ENCODE data around the gene GREB1L. TPM values are rescaled to one million over a fixed set of nuclear protein-coding genes. Genes with fewer than 3 reads are reported as not detected.

Gene GREB1L
- total RNA-seq, 1 donor from 2014 or later, result 12.3 TPM

DNA sequence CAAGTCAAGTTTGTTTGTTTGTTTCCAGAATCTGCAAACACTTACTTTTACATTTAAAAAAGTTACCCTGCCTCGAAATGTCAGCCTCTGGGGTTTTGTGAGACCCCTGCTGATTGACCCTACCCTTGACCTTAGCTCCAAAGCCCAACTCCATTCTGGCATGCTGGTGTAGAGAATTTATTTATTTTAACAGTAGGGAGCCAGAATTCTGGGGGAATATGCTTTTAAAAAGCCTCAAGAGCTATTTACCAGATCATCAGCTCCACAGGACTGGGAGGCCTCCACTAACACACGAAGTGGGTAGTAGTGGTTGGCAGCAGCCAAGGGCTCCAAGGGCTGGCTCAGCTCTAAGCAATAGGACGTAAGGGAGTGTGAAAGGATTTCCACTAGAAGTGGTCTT is 23.2 kb upstream of the GREB1L start:
- H3K36me3 ChIP-seq, result no peaks in the 10 kb centered on the region
- H3K9me3 ChIP-seq (replicated peaks), result no peaks in the 10 kb centered on the region
- intact Hi-C loops (cut with micrococcal nuclease), result no loop called here
- DNase-seq, result no peak
- H3K4me3 ChIP-seq, result no peak overlapping the region
- no peak overlapping the region for H3K27ac ChIP-seq (replicated peaks)
- no peaks in the 10 kb centered on the region for H3K4me1 ChIP-seq
- TF ChIP-seq, protein P1, sequence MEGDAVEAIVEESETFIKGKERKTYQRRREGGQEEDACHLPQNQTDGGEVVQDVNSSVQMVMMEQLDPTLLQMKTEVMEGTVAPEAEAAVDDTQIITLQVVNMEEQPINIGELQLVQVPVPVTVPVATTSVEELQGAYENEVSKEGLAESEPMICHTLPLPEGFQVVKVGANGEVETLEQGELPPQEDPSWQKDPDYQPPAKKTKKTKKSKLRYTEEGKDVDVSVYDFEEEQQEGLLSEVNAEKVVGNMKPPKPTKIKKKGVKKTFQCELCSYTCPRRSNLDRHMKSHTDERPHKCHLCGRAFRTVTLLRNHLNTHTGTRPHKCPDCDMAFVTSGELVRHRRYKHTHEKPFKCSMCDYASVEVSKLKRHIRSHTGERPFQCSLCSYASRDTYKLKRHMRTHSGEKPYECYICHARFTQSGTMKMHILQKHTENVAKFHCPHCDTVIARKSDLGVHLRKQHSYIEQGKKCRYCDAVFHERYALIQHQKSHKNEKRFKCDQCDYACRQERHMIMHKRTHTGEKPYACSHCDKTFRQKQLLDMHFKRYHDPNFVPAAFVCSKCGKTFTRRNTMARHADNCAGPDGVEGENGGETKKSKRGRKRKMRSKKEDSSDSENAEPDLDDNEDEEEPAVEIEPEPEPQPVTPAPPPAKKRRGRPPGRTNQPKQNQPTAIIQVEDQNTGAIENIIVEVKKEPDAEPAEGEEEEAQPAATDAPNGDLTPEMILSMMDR (IDR thresholded peaks at IDR 0.05; ENCODE audit: borderline replicate concordance), result no peak
- no peaks in the 10 kb centered on the region for H3K27me3 ChIP-seq (ENCODE audit: low read depth)

DNA sequence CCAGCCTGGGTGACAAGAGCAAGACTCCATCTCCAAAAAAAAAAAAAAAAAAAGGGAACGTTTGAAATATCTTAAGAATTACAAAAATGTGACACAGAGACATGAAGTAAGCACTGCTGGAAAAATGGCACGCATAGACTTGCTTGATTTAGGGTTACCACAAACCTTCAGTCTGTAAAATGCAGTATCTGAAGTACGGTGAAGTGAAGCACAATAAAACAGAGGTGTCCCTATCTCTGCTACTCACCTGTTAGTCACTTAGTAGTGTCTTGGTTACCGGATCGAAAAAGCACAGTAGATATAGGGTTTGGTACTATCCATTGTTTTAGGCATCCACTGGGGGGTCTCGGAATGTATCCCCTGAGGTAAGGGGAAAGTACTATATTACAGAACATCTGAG is 11.6 kb upstream of the GREB1L start:
- H3K4me1 ChIP-seq, result no peaks in the 10 kb centered on the region
- no peaks in the 10 kb centered on the region for H3K36me3 ChIP-seq
- no peaks in the 10 kb centered on the region for H3K9me3 ChIP-seq (replicated peaks)
- H3K4me3 ChIP-seq, result no peak overlapping the region
- no peak overlapping the region for H3K27ac ChIP-seq (replicated peaks)
- intact Hi-C loops (cut with micrococcal nuclease), result no loop called here
- peaks cover 6% of the 10 kb centered on the region for H3K27me3 ChIP-seq (ENCODE audit: low read depth)
- TF ChIP-seq, protein P1 (IDR thresholded peaks at IDR 0.05; ENCODE audit: borderline replicate concordance), result no peak
- no peak for DNase-seq

DNA sequence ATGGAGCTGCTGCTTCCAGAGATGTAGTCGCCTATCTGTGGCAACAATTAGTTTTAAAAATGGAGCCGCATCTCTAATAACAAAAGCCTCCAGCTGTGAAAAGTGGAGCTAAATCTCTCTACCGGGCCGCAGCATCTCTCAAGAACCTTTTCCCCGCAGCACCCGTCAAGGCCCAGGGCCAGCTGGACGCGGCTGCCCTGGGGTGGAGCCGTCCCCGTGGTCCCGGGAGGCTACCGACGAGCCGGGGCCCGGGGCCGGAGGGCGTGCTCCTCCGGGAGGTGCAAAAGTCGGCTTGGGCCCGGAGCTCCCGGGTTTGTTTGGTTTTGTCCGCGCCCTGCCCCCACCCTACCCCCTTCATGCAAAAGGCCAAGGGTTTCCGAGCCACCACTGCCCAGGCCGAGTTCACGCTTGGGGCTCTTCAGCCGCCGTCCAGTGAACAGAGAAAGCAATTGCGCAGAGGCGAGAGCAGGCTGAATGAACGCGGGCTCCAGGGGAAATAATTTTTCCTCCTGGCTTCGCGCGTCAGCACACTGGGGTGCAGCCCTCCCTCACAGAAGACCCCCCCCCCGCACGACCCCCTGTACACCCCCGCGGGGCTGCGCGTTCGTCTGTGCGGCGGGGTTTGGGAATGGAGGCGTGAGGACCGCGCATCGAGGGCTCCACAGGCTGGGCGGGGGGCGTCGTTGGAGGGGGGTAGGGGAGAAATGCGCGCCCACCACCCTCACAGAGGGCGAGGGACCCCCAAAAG is 557 bp upstream of the GREB1L start:
- no peaks in the 10 kb centered on the region for H3K36me3 ChIP-seq
- TF ChIP-seq, protein P1 (IDR thresholded peaks at IDR 0.05; ENCODE audit: borderline replicate concordance), result no peak
- intact Hi-C loops (cut with micrococcal nuclease), result no loop called here
- no peak for DNase-seq
- peaks cover 43% of the 10 kb centered on the region for H3K27me3 ChIP-seq (ENCODE audit: low read depth)
- H3K9me3 ChIP-seq (replicated peaks), result no peaks in the 10 kb centered on the region
- peak overlapping the region; percentile 81 for H3K27ac ChIP-seq (replicated peaks)
- H3K4me3 ChIP-seq, result peak overlapping the region; percentile 78
- H3K4me1 ChIP-seq, result peaks cover 27% of the 10 kb centered on the region

DNA sequence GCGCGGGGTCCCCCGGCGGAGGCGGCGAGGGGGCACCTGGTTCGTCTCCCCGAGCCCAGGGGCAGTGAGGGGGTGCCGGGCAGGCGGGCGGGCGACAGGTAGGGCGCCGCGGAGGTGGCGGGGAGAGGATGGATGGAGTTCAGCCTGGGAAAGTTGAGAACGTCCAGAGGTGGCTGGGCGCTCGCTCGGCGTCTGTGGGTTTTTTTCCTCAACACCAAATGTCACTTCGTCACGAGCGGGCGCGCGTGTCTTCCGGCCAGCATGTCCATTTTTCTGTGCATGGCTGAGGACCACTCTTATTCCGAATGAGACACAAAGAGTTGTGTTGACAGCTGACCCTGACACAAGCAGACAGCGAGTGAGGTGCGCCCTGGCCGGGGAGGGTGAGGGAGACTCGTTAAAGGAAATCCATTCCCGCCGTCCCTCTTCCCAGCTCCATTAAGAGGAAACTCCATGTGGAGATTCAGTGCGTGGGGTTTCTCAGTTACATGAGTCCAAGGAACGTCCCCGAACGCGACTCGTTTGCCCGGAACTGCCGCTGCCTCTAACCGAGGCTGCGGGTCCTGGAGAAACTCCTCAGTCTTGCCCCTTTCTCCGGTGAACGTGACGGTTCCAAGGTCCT is 859 bp downstream of the GREB1L start:
- intact Hi-C loops (cut with micrococcal nuclease), result no loop called here
- Histone ChIP-seq H3K4me3 (peak overlapping the region; percentile 78), H3K4me1 (peaks cover 27% of the 10 kb centered on the region), H3K36me3 (no peaks in the 10 kb centered on the region), H3K27me3 (ENCODE audit: low read depth) (peaks cover 43% of the 10 kb centered on the region), H3K27ac (replicated peaks) (peak overlapping the region; percentile 81), H3K9me3 (replicated peaks) (no peaks in the 10 kb centered on the region)
- TF ChIP-seq, protein P1 (IDR thresholded peaks at IDR 0.05; ENCODE audit: borderline replicate concordance), result no peak
- no peak for DNase-seq

DNA sequence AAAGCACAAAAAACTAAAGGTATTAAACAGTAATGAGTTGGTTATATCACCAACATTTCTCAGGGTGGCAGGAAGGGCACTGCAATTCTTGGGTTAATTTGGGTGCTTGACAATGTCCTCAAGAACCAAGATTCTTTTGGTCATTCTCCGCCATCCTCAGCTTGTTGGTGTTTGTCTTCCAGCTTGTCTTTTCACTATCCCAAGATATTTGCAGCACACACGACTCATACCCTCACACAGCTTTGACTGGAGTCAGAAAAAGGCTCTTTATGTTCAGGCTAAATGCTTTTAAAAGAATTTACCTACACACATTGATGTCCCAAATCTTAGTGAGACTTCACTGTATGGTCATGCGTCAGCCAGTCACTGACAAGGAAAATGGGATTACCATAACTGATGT is 12.5 kb downstream of the GREB1L start:
- TF ChIP-seq, protein P1 (IDR thresholded peaks at IDR 0.05; ENCODE audit: borderline replicate concordance), result no peak
- no peak for DNase-seq
- Histone ChIP-seq H3K36me3 (no peaks in the 10 kb centered on the region), H3K4me3 (no peak overlapping the region), H3K9me3 (replicated peaks) (no peaks in the 10 kb centered on the region), H3K27me3 (ENCODE audit: low read depth) (no peaks in the 10 kb centered on the region), H3K4me1 (peaks cover 15% of the 10 kb centered on the region), H3K27ac (replicated peaks) (no peak overlapping the region)
- intact Hi-C loops (cut with micrococcal nuclease), result no loop called here

Data from left ventricle myocardium inferior (tissue), 1 donor.